K562 (cell line): Measurements from ENCODE around the gene BCL3. TPM values are rescaled to one million over a fixed set of nuclear protein-coding genes. Genes with fewer than 3 reads are reported as not detected.
A peak's percentile ranks its signal among the peaks of the same experiment; 100 is the strongest.

Experiments
- CBX3 ChIP-seq, 2 experiments: IDR thresholded peaks; 1 replicate in 1 of 2; 2 replicates in 1 of 2; pipeline ENCODE4 v1.6.1; 2012; ENCODE audit warnings: inconsistent platforms in 2 of 2, low read length in 2 of 2, borderline replicate concordance in 1 of 2, control low read depth in 1 of 2
- DMBX1 ChIP-seq: fragments of 250-450 bp; sonication (Bioruptor Pico); IDR thresholded peaks from 2 replicates; pipeline ENCODE4 v1.8.0; 2022; ENCODE audit warnings: inconsistent platforms, mild to moderate bottlenecking, moderate library complexity, borderline replicate concordance
- IFI16 ChIP-seq: fragments of 250-450 bp; sonication (Bioruptor Pico); IDR thresholded peaks from 2 replicates; pipeline ENCODE4 v2.1.2; 2022; ENCODE audit warnings: mild to moderate bottlenecking, inconsistent platforms
- MAFF ChIP-seq: IDR thresholded peaks from 2 replicates; pipeline ENCODE4 v1.6.1; 2012; ENCODE audit warnings: low read length, improper control_type of control experiment
- MED1 ChIP-seq: sonication (generic); formaldehyde crosslinking; IDR thresholded peaks from 2 replicates; pipeline ENCODE4 v1.8.1; 2023; ENCODE audit warnings: missing genetic modification reagents, borderline replicate concordance
- NCOA2 ChIP-seq, 2 experiments: fragments of 450-650 bp; IDR thresholded peaks; 2 replicates each; pipeline ENCODE4 v1.6.1; 2018; ENCODE audit warnings: mild to moderate bottlenecking in 2 of 2, moderate library complexity in 1 of 2; ENCODE audit not compliant: partially characterized antibody in 2 of 2
- NFIX ChIP-seq: fragments of 250-450 bp; sonication (Bioruptor Pico); IDR thresholded peaks from 2 replicates; pipeline ENCODE4 v1.4.0; 2020; ENCODE audit warnings: low read depth, mild to moderate bottlenecking, moderate library complexity
- NR2C2 ChIP-seq, 2 experiments: fragments of 200-800 bp in 1 of 2; sonication (Bioruptor generic) in 1 of 2; sonication (generic) in 1 of 2; formaldehyde crosslinking in 1 of 2; IDR thresholded peaks; 2 replicates each; pipeline versions ENCODE4 v1.6.1 to v1.8.0; 2016 to 2022; ENCODE audit warnings: mild to moderate bottlenecking in 1 of 2, missing compliant biosample characterization in 1 of 2, missing genetic modification characterization in 1 of 2, missing genetic modification reagents in 1 of 2
- OTX1 ChIP-seq: fragments of 450-650 bp; formaldehyde crosslinking; IDR thresholded peaks from 2 replicates; pipeline ENCODE4 v1.4.0; 2022; ENCODE audit warnings: mild to moderate bottlenecking
- PRDM10 ChIP-seq: fragments of 450-650 bp; IDR thresholded peaks from 2 replicates; pipeline ENCODE4 v1.6.1; 2018; ENCODE audit not compliant: partially characterized antibody
- PREB ChIP-seq: sonication (generic); formaldehyde crosslinking; IDR thresholded peaks from 2 replicates; pipeline ENCODE4 v1.8.1; 2023; ENCODE audit warnings: mild to moderate bottlenecking, missing genetic modification reagents
- RBM14 ChIP-seq: fragments of 200-400 bp; formaldehyde crosslinking; IDR thresholded peaks from 2 replicates; pipeline ENCODE4 v1.6.1; 2018; ENCODE audit warnings: low read depth, mild to moderate bottlenecking, low read length, moderate library complexity, borderline replicate concordance; ENCODE audit not compliant: insufficient read depth
- RBM39 ChIP-seq: fragments of 200-400 bp; formaldehyde crosslinking; optimal IDR thresholded peaks from 2 replicates; pipeline ENCODE3; 2018; ENCODE audit warnings: low read depth, low read length
- RHOXF2B ChIP-seq: fragments of 250-450 bp; sonication (Bioruptor Pico); conservative IDR thresholded peaks from 2 replicates; pipeline ENCODE4 v1.5.1; 2021
- SAP30 ChIP-seq: fragments of 200-600 bp; sonication (generic); IDR thresholded peaks from 2 replicates; pipeline ENCODE4 v1.6.1; 2012; ENCODE audit warnings: borderline replicate concordance, low read depth, mild to moderate bottlenecking, moderate library complexity, low read length, control low read depth, inconsistent platforms; ENCODE audit not compliant: insufficient read depth, poor library complexity, severe bottlenecking
- SLC30A9 ChIP-seq: fragments of 250-450 bp; sonication (Bioruptor Pico); IDR thresholded peaks from 2 replicates; pipeline ENCODE4 v1.8.0; 2022; ENCODE audit warnings: mild to moderate bottlenecking, moderate library complexity
- STAG1 ChIP-seq: sonication (generic); formaldehyde crosslinking; IDR thresholded peaks from 2 replicates; pipeline ENCODE4 v1.5.0; 2020; ENCODE audit warnings: missing genetic modification reagents, borderline replicate concordance
- TSC22D4 ChIP-seq: fragments of 450-650 bp; IDR thresholded peaks from 2 replicates; pipeline ENCODE4 v1.6.1; 2016; ENCODE audit warnings: missing genetic modification characterization, missing biosample characterization, control low read depth
- WHSC1 ChIP-seq: IDR thresholded peaks from one replicate; pipeline ENCODE4 v1.6.1; 2012; ENCODE audit warnings: low read length, control low read depth, inconsistent platforms
- ZBTB17 ChIP-seq: fragments of 450-650 bp; formaldehyde crosslinking; IDR thresholded peaks from 2 replicates; pipeline ENCODE4 v1.4.0; 2020; ENCODE audit warnings: mild to moderate bottlenecking
- ZBTB8A ChIP-seq: fragments of 450-650 bp; IDR thresholded peaks from 2 replicates; pipeline ENCODE4 v1.6.1; 2018; ENCODE audit warnings: mild to moderate bottlenecking, moderate library complexity; ENCODE audit not compliant: partially characterized antibody
- ZEB2 ChIP-seq: fragments of 450-650 bp; IDR thresholded peaks from 2 replicates; pipeline ENCODE4 v1.6.1; 2016
- ZNF134 ChIP-seq: fragments of 250-450 bp; sonication (Bioruptor Pico); conservative IDR thresholded peaks from 2 replicates; pipeline ENCODE4 v1.4.0; 2020
- ZNF175 ChIP-seq: fragments of 200-800 bp; sonication (Bioruptor generic); IDR thresholded peaks from 2 replicates; pipeline ENCODE4 v1.6.1; 2016; ENCODE audit warnings: low read depth, mild to moderate bottlenecking, missing genetic modification characterization, missing compliant biosample characterization
- polyA plus RNA-seq, 8 experiments: library from polyadenylated mRNA; depleted of rRNA in 4 of 8; stranded (reverse) in 5 of 8; unstranded in 3 of 8; fragments of >200 nt; fragmentation: Nextera tagmentation in 2 of 8; fragmentation: Illumina TruSeq in 1 of 8; extraction: Ambion mirVana in 2 of 8; extraction: Trizol in 1 of 8; gene quantifications; 2 replicates each; pipeline versions ENCODE4 v1.2.1 to v1.2.3, GENCODE V29; 2011 to 2014; ENCODE audit warnings: inconsistent platforms in 1 of 8, missing spikeins in 1 of 8
- total RNA-seq, 7 experiments: library from RNA; depleted of rRNA in 6 of 7; stranded (reverse); fragments of >200 nt in 6 of 7; fragmentation: Illumina TruSeq in 2 of 7; extraction: Trizol in 2 of 7; gene quantifications; 2 replicates each; pipeline versions ENCODE4 v1.2.1 to v1.2.3, GENCODE V29; 2011 to 2021; ENCODE audit warnings: low replicate concordance in 1 of 7

BCL3 gene
- total and polyA plus RNA-seq, 9 of the 15 experiments (the other 6 are each of a cell fraction or from before 2014, with no cell fraction given): 0.03 to 2.4 (median 0.50) TPM; not detected in 1

- TF ChIP-seq SAP30: no peak
- TF ChIP-seq STAG1 (CRISPR knock-in tag): no peak; the same call in 1 of the 2 replicates
- TF ChIP-seq WHSC1: no peak
- TF ChIP-seq DMBX1 (CRISPR knock-in tag): no peak
- TF ChIP-seq PRDM10: no peak
- TF ChIP-seq ZBTB8A: no peak
- TF ChIP-seq NCOA2 (IDR thresholded peaks at IDR 0.05; ENCODE audit: partially characterized antibody in 2 of 2): no peak
- no peak for TF ChIP-seq RBM14
- TF ChIP-seq MAFF: no peak
- TF ChIP-seq ZBTB17: no peak
- TF ChIP-seq NR2C2 (CRISPR knock-in tag; IDR thresholded peaks at IDR 0.05): no peak
- TF ChIP-seq NR2C2 (tag; IDR thresholded peaks at IDR 0.05): no peak
- no peak for TF ChIP-seq NFIX (CRISPR knock-in tag)
- TF ChIP-seq ZNF134 (CRISPR knock-in tag): no peak
- no peak for TF ChIP-seq ZNF175 (CRISPR knock-in tag)
- 0 out of 2 replicates have a peak, but pooled peaks have one; percentile 29 for TF ChIP-seq ZEB2
- no peak for TF ChIP-seq IFI16 (CRISPR knock-in tag)
- no peak for TF ChIP-seq TSC22D4 (tag)
- no peak for TF ChIP-seq SLC30A9 (CRISPR knock-in tag)
- TF ChIP-seq OTX1: no peak
- no peak for TF ChIP-seq CBX3 (IDR thresholded peaks at IDR 0.05; ENCODE audit: borderline replicate concordance in 1 of 2, low read length in 2 of 2)
- TF ChIP-seq RBM39: no peak
- no peak for TF ChIP-seq MED1 (CRISPR knock-in tag)
- TF ChIP-seq RHOXF2B (CRISPR knock-in tag): no peak
- TF ChIP-seq PREB (CRISPR knock-in tag): no peak
Observed at GRCh38 chr19:44770550-44771257, 22.2 kb downstream of the BCL3 start (continued).
